Activated CD8-positive, alpha-beta memory T cell treated with anti-CD3 and anti-CD28 coated beads, Interleukin-2, amount 50 U/mL, for 1 hour (primary cell): ENCODE measurements around the gene RAB3GAP1.
"Not testable (repeated sequence)": the region's sequence is repeated elsewhere in the genome, so short reads cannot be mapped to it uniquely, and the experiment has no call there.

Experiments used
- DNase-seq: peaks from one replicate; pipeline ENCODE4 v3.0.0-alpha.2; 2020; ENCODE audit errors: extremely low read depth

RAB3GAP1 gene

DNA sequence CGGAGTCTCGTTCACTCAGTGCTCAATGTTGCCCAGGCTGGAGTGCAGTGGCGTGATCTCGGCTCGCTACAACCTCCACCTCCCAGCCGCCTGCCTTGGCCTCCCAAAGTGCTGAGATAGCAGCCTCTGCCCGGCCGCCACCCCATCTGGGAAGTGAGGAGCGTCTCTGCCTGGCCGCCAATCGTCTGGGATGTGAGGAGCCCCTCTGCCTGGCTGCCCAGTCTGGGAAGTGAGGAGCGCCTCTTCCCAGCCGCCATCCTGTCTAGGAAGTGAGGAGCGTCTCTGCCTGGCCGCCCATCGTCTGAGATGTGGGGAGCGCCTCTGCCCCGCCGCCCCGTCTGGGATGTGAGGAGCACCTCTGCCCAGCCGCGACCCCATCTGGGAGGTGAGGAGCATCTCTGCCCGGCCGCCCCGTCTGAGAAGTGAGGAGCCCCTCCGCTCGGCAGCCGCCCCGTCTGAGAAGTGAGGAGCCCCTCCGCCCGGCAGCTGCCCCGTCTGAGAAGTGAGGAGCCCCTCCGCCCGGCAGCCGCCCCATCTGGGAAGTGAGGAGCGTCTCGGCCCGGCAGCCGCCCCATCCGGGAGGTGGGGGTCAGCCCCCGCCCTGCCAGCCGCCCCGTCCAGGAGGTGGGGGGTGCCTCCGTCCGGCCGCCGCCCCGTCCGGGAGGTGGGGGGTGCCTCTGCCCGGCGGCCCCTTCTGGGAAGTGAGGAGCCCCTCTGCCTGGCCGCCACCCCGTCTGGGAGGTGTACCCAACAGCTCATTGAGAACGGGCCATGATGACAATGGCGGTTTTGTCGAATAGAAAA is 53.6 kb downstream of the RAB3GAP1 start:
- DNase-seq: not testable (repeated sequence)

- no peak for DNase-seq
Observed at GRCh38 chr2:135113322-135113721, 61.2 kb downstream of the RAB3GAP1 start.

DNA sequence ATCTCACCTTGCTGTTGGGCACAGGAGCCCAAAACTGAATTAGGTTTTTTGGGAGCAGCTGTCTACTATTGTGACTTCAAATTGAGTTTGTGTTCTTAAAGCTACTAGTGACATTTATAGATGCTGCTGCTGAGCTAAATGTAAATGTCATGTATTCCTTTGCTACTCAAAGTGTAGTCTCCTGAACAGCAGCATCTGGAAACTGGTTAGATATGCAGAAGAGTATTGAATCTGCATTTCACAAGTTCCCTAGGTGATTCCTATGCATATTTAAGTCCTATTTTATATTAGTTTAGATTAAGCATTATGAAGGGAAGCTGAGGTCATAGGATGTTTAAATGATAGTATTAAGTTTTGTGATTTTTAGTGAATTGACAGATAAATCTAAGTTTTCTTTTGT is 67.5 kb downstream of the RAB3GAP1 start:
- no peak for DNase-seq

GRCh38 chr2:135121016-135121657 is 69.0 kb downstream of the RAB3GAP1 start:
- DNase-seq: no peak

DNA sequence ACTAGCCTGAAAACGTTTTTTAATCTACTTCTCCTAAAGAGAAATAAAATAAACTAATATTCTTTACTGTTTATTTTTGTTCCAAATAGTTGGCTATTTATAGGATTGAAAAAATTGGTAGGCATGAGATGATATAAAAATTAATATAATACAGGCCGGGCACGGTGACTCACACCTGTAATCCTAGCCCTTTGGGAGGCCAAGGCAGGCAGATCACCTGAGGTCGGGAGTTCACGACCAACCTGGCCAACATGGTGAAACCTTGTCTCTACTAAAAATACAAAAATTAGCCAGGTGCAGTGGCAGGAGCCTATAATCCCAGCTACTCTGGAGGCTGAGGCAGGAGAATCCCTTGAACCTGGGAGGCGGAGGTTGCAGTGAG is 69.6 kb downstream of the RAB3GAP1 start:
- DNase-seq: not testable (repeated sequence)

DNA sequence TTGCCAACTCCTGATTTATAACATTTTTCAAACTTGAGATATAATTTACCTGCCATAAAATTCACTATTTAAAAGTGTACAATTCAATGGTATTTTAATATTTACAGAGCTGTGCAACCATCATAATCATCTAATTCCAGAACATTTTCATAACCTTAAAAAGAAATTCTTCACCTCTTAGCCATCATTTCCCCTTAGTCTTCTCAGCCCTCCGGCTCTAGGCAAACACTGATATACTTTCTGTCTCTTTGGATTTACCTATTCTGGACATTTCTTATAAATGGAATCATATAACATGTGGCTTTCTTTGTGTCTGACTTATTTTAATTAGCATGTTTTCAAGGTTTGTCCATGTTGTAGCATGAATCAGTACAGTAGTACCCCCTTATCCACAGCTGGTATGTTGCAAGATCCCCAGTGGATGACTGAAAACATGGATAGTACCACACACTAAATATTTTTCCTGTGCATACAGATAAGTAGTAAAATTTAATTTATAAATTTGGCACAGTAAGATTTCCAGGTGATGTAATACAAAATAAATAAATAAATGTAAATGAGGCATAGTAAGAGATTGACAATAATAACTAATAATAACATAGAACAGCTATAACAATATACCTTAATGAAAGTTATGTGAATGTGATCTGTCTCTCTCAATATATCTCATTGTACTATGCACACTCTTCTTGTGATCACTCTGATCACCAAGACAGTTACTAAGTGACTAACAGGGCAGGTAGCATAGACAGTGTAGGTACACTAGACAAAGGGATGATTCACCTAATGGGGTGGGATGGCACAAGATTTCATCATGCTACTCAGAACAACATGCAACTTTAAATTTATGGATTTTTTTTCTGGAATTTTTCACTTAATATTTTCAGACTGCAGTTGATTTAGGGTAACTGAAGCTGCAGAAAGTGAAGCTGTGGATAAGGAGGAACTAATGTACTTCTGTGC is 73.1 kb downstream of the RAB3GAP1 start:
- DNase-seq: no peak

GRCh38 chr2:135125940-135126339 is 73.8 kb downstream of the RAB3GAP1 start:
- DNase-seq: no peak

GRCh38 chr2:135130751-135131150 is 78.7 kb downstream of the RAB3GAP1 start:
- no peak for DNase-seq

GRCh38 chr2:135132314-135132713 is 80.2 kb downstream of the RAB3GAP1 start:
- DNase-seq: no peak

- DNase-seq: no peak
Observed at GRCh38 chr2:135140606-135141005, 88.5 kb downstream of the RAB3GAP1 start.

DNA sequence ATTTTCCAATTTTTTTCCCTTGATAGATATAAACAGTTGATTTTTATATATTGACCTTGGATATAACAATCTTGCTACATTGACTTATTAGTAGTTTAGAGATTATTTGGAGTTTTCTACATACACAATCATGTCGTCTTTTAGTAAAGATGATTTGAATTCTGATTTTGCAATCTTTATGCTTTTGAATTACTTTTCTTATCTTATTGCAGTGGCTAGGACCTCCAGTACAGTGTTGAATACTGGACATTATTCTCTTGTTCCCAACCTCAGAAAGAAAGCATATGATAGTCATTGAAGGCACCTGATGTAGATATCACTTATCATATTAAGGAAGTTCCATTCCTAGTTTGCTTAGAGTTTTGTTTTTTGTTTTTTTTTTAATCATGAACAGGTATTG is 90.2 kb downstream of the RAB3GAP1 start:
- no peak for DNase-seq

- no peak for DNase-seq
Observed at GRCh38 chr2:135144343-135144742, 92.3 kb downstream of the RAB3GAP1 start.

- DNase-seq: no peak
Observed at GRCh38 chr2:135149251-135149650, 97.2 kb downstream of the RAB3GAP1 start.

- no peak for DNase-seq
Observed at GRCh38 chr2:135150725-135151124, 98.6 kb downstream of the RAB3GAP1 start.

DNA sequence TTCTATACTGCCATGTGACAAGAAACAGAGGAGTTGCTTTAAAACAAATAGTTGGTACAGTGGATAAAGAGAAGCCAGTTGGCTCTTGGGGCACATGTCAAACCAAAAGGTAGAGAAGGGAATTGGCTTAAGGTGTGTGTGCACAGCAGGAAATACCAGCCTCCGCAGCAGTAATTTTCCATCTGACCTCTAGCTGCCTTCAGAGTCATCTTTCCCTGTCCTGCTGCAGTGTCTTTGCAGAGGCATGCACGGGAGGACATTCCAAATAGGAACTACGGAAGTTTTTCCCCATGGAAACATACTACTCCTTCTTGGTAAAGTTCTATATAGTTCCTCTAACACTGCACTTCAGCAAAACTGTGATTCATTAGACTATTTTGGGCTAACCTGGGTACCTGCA is 99.5 kb downstream of the RAB3GAP1 start:
- no peak for DNase-seq

GRCh38 chr2:135152361-135152760 is 100.3 kb downstream of the RAB3GAP1 start:
- no peak for DNase-seq

GRCh38 chr2:135154962-135155361 is 102.9 kb downstream of the RAB3GAP1 start:
- no peak for DNase-seq

- DNase-seq: no peak
Observed at GRCh38 chr2:135157856-135158255, 105.8 kb downstream of the RAB3GAP1 start.

GRCh38 chr2:135159191-135159590 is 107.1 kb downstream of the RAB3GAP1 start:
- DNase-seq: no peak

GRCh38 chr2:135162377-135162776 is 110.3 kb downstream of the RAB3GAP1 start:
- DNase-seq: no peak

GRCh38 chr2:135162786-135163185 is 110.7 kb downstream of the RAB3GAP1 start:
- DNase-seq: no peak

DNA sequence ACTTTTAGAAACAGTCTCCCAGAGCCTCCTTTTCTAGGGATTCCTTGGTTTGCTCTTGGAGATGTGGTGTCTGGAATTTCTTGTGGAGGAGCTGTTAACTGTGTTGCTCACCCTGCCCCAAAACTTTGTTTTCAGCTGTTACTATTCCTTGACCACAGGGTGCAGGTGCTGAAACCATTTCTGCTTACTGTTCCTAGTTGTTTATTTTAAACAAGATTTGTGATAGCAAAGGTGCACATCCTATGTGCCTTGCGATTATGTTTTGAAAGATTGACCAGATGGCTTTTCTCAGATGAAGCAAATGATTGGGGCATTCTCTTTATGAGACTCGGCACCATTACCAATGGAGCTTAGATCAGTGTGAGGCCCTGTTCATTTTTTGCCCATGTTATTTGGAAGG is 111.2 kb downstream of the RAB3GAP1 start:
- DNase-seq: no peak
